Activated naive CD4-positive, alpha-beta T cell treated with Interleukin-2 at 50 U/mL for 16 hours (primary cell): ENCODE data around the gene RBM20.

Source experiments
- DNase-seq: peaks from one replicate; pipeline ENCODE4 v3.0.0-alpha.2; 2020

RBM20 gene

GRCh38 chr10:110841767-110842267 is 197.7 kb downstream of the RBM20 start:
- DNase-seq: no peak

DNA sequence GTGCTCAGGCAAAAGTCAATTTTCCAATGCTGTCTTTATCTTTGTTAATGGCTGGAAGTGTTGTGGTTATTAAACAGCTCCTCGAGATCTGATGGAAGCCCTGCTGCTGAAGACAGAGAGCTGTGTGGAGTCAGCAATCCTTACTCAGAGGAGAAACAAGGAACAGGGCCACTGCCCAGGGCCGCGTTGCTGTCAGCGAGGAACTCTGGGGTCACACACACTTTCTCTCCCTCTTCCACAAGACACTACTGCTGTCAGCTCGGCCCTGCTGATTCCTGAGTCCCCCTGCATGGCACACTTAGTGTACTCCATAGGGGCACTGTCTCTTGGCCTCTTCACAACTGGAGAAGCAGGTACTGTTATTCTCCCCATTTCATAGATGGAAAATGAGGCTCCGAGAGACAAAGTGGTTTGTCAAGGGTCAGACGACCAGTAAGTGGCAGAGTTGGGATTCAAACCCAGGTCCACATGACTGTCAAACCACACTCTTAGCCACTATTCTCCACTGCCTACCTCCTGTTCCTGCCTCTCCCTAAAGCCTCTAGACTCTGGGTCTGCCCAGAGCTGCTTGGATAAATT is 198.3 kb downstream of the RBM20 start:
- DNase-seq: no peak

GRCh38 chr10:110843031-110843430 is 198.9 kb downstream of the RBM20 start:
- DNase-seq: peak; percentile 43

DNA sequence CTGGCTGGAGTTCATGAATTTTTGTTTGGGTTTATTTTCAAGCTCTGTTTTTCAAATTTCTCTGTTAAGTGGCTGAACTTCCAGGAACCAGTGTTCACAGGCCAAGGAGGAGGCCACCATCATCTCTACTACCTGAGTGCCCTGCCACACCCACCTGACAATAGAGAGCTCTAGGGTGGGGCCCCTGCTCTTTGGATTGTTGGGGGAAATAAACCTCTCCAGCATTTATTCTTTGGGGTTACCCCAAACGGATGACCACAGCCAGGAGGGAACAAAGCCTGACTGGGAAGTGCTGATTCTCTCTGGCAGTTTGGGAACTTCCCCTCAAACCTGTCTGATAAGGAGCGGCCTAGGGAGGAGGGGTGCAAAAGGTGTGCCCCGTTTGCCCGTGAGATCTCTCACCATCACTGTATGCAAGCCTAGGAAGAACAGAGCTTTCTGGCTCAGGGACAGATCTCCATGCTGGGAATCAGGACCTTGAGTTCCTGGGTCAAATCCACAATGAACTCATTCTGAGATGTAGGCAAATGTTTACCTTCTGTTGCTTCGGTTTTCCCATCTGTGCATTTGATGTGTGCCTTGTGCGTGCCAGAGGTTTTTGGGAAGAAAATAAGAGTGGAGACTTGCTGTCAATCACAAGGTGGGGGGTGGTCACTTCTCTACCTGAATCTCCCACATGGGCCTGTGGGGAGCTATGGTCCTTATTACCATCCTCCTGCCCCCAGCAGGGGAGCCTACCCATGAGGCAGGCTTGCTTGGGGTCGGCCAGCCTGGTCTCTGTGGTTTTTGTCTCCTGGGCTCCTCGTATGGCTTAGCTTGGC is 199.9 kb downstream of the RBM20 start:
- no peak for DNase-seq

- DNase-seq: no peak
Observed at GRCh38 chr10:110844617-110844881, 200.4 kb downstream of the RBM20 start.

GRCh38 chr10:110845192-110845755 is 201.1 kb downstream of the RBM20 start:
- no peak for DNase-seq

DNA sequence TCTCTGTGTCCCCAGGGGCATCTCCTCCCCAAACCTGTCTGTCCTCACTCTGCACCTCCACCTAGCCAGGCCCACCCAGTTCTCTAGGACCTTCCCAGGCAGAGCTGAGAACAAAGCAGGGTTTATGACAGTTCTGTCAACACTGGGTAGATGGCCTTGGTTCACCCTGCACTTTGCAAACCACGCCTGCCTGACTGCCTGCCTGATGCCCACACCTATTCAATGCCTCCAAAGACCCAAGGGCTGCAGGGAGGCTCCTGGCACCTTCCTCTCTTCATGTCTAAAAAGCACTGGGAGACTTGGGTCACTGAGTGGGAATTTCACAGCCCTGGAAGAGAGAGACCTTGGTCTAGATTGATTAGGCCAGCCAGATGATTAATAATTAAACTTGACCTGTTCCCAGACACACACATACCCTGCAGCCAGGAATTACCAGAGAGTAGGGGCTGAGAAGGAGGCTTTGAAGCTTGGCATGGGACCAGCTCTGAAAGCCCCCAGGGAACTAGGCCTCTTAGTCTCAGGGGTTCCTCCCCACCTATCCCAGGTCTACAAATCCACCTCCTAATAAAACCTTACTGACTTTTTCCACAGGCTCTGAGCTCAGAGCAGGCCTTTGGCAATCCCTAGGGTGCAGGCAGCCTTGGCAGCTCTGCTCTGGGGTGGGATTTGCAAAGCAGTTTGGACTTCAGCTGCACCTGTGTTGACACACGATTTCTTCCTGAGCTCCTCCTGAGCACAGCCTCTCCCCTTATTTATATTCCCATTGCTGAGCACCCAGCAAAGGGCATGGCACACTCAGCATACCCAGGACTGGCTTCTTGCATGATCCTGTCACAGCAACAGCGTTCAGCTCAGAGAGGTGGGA is 201.9 kb downstream of the RBM20 start:
- no peak for DNase-seq

GRCh38 chr10:110847374-110847773 is 203.2 kb downstream of the RBM20 start:
- DNase-seq: no peak

DNA sequence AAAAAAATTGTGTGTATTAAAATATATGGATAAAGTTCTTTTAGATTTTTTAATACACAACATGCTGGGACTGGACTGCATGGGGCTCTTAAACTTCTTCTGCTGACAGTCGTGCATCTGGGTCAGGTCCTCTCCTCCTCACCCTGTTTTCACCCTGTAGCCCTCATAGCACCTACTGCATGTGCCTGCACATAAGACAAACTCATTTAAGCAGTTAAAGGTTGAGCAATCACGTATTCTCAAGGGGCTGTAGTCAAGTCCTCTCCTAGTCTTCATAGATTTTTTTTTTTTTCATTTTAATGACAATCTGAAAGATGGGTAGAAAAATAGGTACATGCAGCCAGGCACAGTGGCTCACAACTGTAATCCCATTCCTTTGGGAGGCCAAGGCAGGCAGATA is 204.0 kb downstream of the RBM20 start:
- DNase-seq: no peak

DNA sequence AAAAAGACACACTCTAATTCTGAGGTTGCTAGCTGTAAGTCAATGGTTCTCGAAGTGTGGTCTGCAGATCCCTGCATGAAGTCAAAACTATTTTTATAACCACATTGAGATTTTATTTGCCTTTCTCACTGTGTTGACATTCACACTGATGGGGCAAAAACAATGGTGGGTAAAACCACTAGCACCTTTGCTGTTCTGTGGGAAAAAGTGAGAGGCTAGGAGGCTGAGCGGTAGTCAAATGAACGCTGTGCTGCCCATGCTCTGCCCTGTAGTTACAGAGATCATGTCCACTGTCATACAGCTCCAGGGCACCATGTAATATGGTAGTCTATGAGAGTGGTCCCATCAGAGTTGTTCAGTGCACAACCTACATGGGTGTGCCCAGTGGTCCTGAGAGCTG is 206.0 kb downstream of the RBM20 start:
- no peak for DNase-seq

DNA sequence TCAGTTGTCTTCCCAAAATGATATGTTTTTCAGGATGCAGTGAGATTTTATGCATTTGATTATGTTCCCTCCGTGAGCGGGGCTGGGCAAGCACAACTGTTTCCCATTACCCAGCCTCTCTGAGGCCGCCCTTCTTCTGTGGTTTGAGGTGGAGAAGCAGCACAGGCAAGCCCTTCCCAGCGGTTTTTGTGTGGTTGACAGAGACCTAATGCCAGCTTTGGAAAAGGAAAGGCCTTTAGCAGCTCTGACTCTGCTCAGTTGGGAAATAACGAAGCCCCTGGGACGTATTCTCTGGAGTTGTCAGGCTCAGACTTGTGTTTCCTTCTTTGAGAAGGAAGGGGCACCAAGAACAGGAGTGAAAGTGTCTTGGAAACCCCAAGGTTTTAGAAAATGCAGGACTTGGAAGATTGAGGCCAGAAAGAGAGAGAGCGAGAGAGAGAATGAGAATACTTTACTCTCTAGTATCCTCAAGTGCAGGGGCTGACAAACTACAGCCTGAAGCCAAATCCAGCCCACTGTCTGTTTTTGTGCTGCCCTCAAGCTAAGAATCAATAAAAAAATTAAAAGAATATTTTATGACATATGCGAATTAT is 207.0 kb downstream of the RBM20 start:
- DNase-seq: no peak

GRCh38 chr10:110852255-110852896 is 208.2 kb downstream of the RBM20 start:
- DNase-seq: peak; percentile 40

DNA sequence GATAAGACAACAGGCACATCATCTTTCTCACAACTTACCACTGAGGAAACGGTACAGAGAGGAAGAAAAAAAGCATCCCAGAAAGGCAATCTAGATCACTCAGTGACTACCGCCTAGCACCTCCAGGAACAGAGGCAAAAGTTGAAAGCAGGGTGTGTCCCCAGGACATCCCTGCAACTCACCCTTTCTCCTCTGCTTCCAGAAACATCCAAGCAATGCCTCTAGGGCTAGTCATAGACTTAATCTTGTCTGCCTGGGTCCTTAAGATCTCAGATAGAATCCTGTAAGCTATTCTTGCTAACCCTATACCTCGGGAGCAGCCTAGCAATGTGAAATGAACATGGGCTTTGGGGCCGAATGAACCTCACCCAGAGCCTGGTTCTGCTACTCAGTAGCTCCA is 208.8 kb downstream of the RBM20 start:
- DNase-seq: no peak

GRCh38 chr10:110853921-110854605 is 209.9 kb downstream of the RBM20 start:
- no peak for DNase-seq

DNA sequence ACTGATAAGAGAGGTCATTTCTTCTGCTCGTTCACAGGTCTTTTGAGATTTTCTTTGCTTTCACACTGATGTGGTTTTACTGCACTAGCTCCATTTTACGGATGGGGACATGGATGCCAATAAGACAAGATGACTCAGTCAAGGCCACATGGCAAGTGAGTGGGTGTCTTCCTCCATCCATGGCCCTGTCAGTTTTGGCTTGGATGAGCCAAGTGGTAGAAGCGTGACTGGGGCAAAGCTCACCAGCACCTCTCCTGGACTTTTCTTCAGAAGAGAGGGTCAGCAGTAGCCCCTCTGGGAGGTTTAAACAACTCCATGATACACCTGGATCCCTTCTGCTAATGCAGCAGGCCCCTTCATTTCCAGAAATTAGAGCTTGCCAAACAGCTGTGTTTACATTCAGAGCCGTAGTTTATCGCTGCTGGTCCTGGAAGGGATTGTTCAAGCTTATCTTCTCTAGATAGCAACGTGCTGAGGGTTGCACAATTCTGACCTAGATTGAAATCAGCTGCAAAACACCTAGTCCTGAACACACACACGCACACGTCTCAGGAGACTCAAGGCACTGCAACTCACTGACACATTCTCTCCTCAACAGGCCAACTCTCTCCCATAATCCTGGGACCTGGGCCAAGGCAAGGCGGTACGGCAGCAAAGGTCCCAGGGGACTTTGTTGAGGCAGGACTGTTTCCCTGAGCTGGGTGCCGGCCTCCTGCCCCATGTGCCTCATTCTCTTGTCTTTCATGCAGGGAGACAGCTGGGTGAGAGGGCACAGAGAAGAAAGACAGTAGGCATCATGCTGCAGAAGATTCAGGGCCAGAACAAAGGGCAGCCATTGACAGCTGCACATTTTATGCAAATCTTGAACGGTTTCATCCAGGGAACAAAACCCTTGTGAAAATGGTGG is 213.4 kb downstream of the RBM20 start:
- DNase-seq: peak; percentile 32

DNA sequence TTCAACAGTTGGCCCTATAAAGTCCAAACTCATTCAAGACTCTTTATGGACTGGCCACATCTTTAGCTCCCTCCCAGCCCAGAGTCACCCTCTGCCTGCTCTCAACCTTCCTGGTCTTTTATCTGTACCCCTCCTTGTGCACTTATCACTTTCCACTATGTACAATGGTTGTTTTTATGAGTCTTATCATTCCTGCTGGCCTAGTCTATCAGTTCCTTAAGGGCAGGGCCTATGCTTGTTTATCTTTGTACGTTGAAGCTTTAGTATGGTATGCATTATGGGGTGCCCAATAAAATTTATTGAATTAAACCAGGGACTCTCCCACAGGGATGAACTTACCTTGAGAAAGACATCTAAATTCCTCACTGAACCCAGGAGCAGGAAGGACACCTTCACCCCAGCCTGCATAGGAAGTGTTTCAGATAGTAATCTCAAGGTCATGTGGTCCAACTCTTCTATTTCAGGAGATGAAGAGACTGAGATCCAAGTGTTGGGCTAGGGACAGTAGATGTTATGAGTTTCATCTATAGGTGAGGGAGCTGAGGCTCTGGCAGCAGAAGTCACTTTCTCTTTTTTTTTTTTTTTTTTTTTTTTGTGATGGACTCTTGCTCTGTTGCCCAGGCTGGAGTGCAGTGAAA is 214.3 kb downstream of the RBM20 start:
- no peak for DNase-seq

DNA sequence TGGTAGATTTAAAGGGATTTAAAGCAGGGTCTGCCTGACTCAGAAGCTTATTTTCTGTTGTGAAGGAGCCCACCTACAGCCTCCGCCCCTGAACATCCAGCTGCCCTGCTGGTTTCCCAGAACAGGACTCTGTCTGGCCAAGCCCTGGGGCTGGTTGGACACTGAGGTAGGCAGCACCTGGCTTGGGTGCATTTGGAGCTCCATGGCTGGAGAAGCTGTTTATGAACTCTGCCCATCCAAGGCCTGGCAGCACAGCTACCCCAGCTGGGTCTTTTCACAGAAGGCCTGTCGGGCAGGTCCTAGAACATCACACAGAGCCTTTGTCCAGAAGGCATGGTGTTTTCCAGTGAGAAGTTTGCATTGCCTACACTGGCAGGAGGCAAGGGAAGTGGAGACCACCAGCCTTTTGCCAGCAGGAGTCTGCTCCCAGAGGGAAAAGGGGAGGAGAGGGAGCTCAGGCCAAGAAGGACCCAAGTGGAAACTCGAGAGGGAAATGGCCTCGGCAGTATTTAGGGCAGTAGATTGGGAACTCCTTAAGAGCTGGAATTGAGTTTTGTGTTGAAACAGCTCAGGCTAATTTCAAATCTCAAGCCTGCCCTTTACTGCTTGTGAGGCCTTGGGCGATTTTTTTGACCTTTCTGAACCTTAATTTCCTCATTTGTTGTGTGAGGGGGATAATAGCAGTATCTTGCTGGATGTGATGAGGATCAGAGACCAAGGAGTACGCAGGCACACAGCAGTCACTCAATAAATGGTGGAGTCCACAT is 215.3 kb downstream of the RBM20 start:
- DNase-seq: no peak

GRCh38 chr10:110859973-110860376 is 215.8 kb downstream of the RBM20 start:
- no peak for DNase-seq

- peak; percentile 35 for DNase-seq
Observed at GRCh38 chr10:110860576-110861241, 216.6 kb downstream of the RBM20 start.
